H1 (cell line): ENCODE results near the gene UBL4B. TPM values are rescaled to one million over a fixed set of nuclear protein-coding genes. Genes with fewer than 3 reads are reported as not detected.
A peak's percentile ranks its signal among the peaks of the same experiment; 100 is the strongest.

Experiments
- CTCF ChIA-PET: fragments of 300-600 bp; sonication (Branson Sonifier 250); formaldehyde crosslinking; loops from one replicate; lab custom pipeline; 2021; ENCODE audit not compliant: partially characterized antibody; lab: Charles Lee
- POLR2A ChIA-PET: fragments of 300-600 bp; sonication (Branson Sonifier 250); formaldehyde crosslinking; loops from one replicate; lab custom pipeline; 2021; ENCODE audit warnings: inconsistent platforms; ENCODE audit not compliant: partially characterized antibody; lab: Charles Lee
- DNase-seq, 2 experiments: peaks; one replicate each; pipeline versions ENCODE4 v3.0.0 to v3.0.0-alpha.2; 2010 to 2022; ENCODE audit warnings: low spot score in 2 of 2, low read depth in 1 of 2, mixed read lengths in 1 of 2
- FAIRE-seq: peaks from 2 replicates; lab custom pipeline; 2011; peaks lifted over from hg19 to GRCh38; lab: Jason Lieb, UNC
- H2AFZ ChIP-seq: 2 replicates; pipeline ENCODE4 v1.8.1; 2012; ENCODE audit warnings: low read length, inconsistent platforms
- H2AK5ac ChIP-seq: 2 replicates; pipeline ENCODE4 v1.6.1; 2013; ENCODE audit warnings: low read depth, low read length
- H2BK120ac ChIP-seq: replicated peaks from 2 replicates; pipeline ENCODE3; 2013; ENCODE audit warnings: low read depth, low read length, inconsistent platforms
- H2BK12ac ChIP-seq: 2 replicates; pipeline ENCODE4 v1.6.1; 2013; ENCODE audit warnings: low read depth, low read length
- H2BK15ac ChIP-seq: 2 replicates; pipeline ENCODE4 v1.6.1; 2013; ENCODE audit warnings: low read length
- H2BK20ac ChIP-seq: 2 replicates; pipeline ENCODE4 v1.6.1; 2013; ENCODE audit warnings: low read length
- H2BK5ac ChIP-seq: 2 replicates; pipeline ENCODE4 v1.6.1; 2013; ENCODE audit warnings: low read depth, low read length
- H3K14ac ChIP-seq: 2 replicates; pipeline ENCODE4 v1.6.1; 2013; ENCODE audit warnings: inconsistent platforms; ENCODE audit not compliant: insufficient read length
- H3K18ac ChIP-seq: 2 replicates; pipeline ENCODE4 v1.6.1; 2013; ENCODE audit warnings: low read length; ENCODE audit errors: extremely low read depth
- H3K23ac ChIP-seq: 2 replicates; pipeline ENCODE4 v1.6.1; 2013; ENCODE audit warnings: inconsistent platforms; ENCODE audit not compliant: insufficient read length
- H3K23me2 ChIP-seq: 2 replicates; pipeline ENCODE4 v1.6.1; 2013; ENCODE audit warnings: low read depth, low read length
- H3K27ac ChIP-seq: 2 replicates; pipeline ENCODE4 v1.6.1; 2011; ENCODE audit warnings: low read depth, low read length, inconsistent platforms
- H3K27me3 ChIP-seq, 4 experiments: replicated peaks in 1 of 4; 1 replicate in 1 of 4; 2 replicates in 3 of 4; pipeline versions ENCODE4 v1.6.1 to v1.8.1; 2011 to 2013; ENCODE audit warnings: low read length in 3 of 4, mild to moderate bottlenecking in 3 of 4, inconsistent platforms in 2 of 4, mixed read lengths in 2 of 4, moderate library complexity in 1 of 4; ENCODE audit not compliant: control insufficient read depth in 3 of 4, insufficient read depth in 3 of 4; ENCODE audit errors: extremely low read depth in 1 of 4
- H3K36me3 ChIP-seq, 4 experiments: 2 replicates each; pipeline versions ENCODE4 v1.6.1 to v1.8.1; 2011 to 2013; ENCODE audit warnings: mild to moderate bottlenecking in 4 of 4, low read length in 3 of 4, moderate library complexity in 2 of 4, control low read depth in 1 of 4, inconsistent platforms in 1 of 4; ENCODE audit not compliant: insufficient read depth in 4 of 4, control insufficient read depth in 2 of 4
- H3K4ac ChIP-seq: replicated peaks from 2 replicates; pipeline ENCODE3; 2013; ENCODE audit warnings: low read length, low read depth, mixed read lengths, inconsistent platforms; ENCODE audit not compliant: insufficient read length
- H3K4me1 ChIP-seq, 4 experiments: replicated peaks in 1 of 4; 1 replicate in 1 of 4; 2 replicates in 3 of 4; pipeline versions ENCODE4 v1.6.1 to v1.8.1; 2011 to 2013; ENCODE audit warnings: low read length in 3 of 4, inconsistent platforms in 2 of 4, mixed read lengths in 1 of 4; ENCODE audit not compliant: insufficient read depth in 4 of 4, control insufficient read depth in 3 of 4
- H3K4me2 ChIP-seq, 2 experiments: 2 replicates each; pipeline versions ENCODE4 v1.6.1 to v1.8.1; 2011 to 2013; ENCODE audit warnings: low read depth in 2 of 2, low read length in 2 of 2, control low read depth in 1 of 2, inconsistent platforms in 1 of 2, mild to moderate bottlenecking in 1 of 2; ENCODE audit not compliant: insufficient read depth in 1 of 2
- H3K4me3 ChIP-seq, 4 experiments: fragments of 200-600, 300-600 bp in 1 of 4; sonication (generic), shearing (Covaris generic), sonication (Bioruptor Twin) in 1 of 4; 2 replicates each; pipeline versions ENCODE4 v1.5.1 to v1.8.1; 2011 to 2016; ENCODE audit warnings: low read length in 4 of 4, low read depth in 3 of 4, control low read depth in 2 of 4, inconsistent platforms in 2 of 4, mild to moderate bottlenecking in 2 of 4, mixed read lengths in 1 of 4, moderate library complexity in 1 of 4; ENCODE audit not compliant: insufficient read depth in 2 of 4; ENCODE audit errors: extremely low read depth in 1 of 4
- H3K56ac ChIP-seq: replicated peaks from 2 replicates; pipeline ENCODE3; 2013; ENCODE audit warnings: low read depth, mild to moderate bottlenecking, mixed read lengths, low read length, inconsistent platforms; ENCODE audit not compliant: insufficient read length
- H3K79me1 ChIP-seq: 2 replicates; pipeline ENCODE4 v1.6.1; 2013; ENCODE audit warnings: low read depth, low read length, control low read depth
- H3K79me2 ChIP-seq, 2 experiments: 2 replicates each; pipeline versions ENCODE4 v1.6.1 to v1.8.1; 2012 to 2013; ENCODE audit warnings: low read length in 2 of 2, mild to moderate bottlenecking in 2 of 2, inconsistent platforms in 1 of 2; ENCODE audit not compliant: insufficient read depth in 2 of 2, control insufficient read depth in 1 of 2
- H3K9ac ChIP-seq, 4 experiments: replicated peaks in 1 of 4; 1 replicate in 1 of 4; 2 replicates in 3 of 4; pipeline versions ENCODE4 v1.6.1 to v1.8.1; 2011 to 2013; ENCODE audit warnings: low read depth in 3 of 4, low read length in 3 of 4, control low read depth in 2 of 4, mild to moderate bottlenecking in 2 of 4, moderate library complexity in 2 of 4, inconsistent platforms in 1 of 4; ENCODE audit errors: extremely low read depth in 1 of 4
- H3K9me3 ChIP-seq, 2 experiments: 2 replicates each; pipeline versions ENCODE4 v1.6.1 to v1.8.1; 2012 to 2013; ENCODE audit warnings: mild to moderate bottlenecking in 2 of 2, moderate library complexity in 2 of 2, control low read depth in 1 of 2, inconsistent platforms in 1 of 2, low read depth in 1 of 2, low read length in 1 of 2, mixed read lengths in 1 of 2; ENCODE audit not compliant: insufficient read depth in 2 of 2
- H4K20me1 ChIP-seq, 2 experiments: replicated peaks in 1 of 2; 2 replicates each; pipeline versions ENCODE3 to v1.8.1; 2011 to 2013; ENCODE audit warnings: inconsistent platforms in 2 of 2, low read length in 2 of 2, mild to moderate bottlenecking in 1 of 2; ENCODE audit not compliant: insufficient read depth in 2 of 2, control insufficient read depth in 1 of 2
- H4K5ac ChIP-seq: 2 replicates; pipeline ENCODE4 v1.6.1; 2013; ENCODE audit warnings: low read length, low read depth, mixed read lengths, inconsistent platforms; ENCODE audit not compliant: insufficient read length
- H4K8ac ChIP-seq: 2 replicates; pipeline ENCODE4 v1.8.0; 2013; ENCODE audit warnings: mild to moderate bottlenecking, moderate library complexity, low read length, inconsistent platforms; ENCODE audit not compliant: insufficient read depth; ENCODE audit errors: extremely low read depth
- H4K91ac ChIP-seq: replicated peaks from 2 replicates; pipeline ENCODE3; 2013; ENCODE audit warnings: low read length, mixed read lengths, inconsistent platforms; ENCODE audit not compliant: insufficient read length
- CEBPB ChIP-seq: IDR thresholded peaks from 2 replicates; pipeline ENCODE4 v1.6.1; 2012; ENCODE audit warnings: low read depth, low read length
- CTBP2 ChIP-seq: IDR thresholded peaks from 2 replicates; pipeline ENCODE4 v1.7.0; 2011; ENCODE audit warnings: borderline replicate concordance, mild to moderate bottlenecking, moderate library complexity, mixed read lengths, low read length; ENCODE audit not compliant: insufficient read depth, insufficient read length
- EZH2 ChIP-seq: fragments of 200-600 bp; sonication (generic); IDR thresholded peaks from 2 replicates; pipeline ENCODE4 v1.7.1; 2012; ENCODE audit warnings: low read depth, mild to moderate bottlenecking, moderate library complexity, low read length, inconsistent platforms; ENCODE audit not compliant: severe bottlenecking
- GABPA ChIP-seq: IDR thresholded peaks from 2 replicates; pipeline ENCODE4 v1.6.1; 2011; ENCODE audit warnings: mild to moderate bottlenecking, low read length, moderate library complexity, borderline replicate concordance; ENCODE audit not compliant: insufficient read depth
- GTF2F1 ChIP-seq: IDR thresholded peaks from 2 replicates; pipeline ENCODE4 v1.6.1; 2012; ENCODE audit warnings: low read depth, low read length, improper control_type of control experiment, borderline replicate concordance
- KDM5A ChIP-seq: fragments of 200-600 bp; IDR thresholded peaks from 2 replicates; pipeline ENCODE4 v1.7.1; 2012; ENCODE audit warnings: mild to moderate bottlenecking, low read length, inconsistent platforms, mixed read lengths
- PHF8 ChIP-seq: fragments of 200-600 bp; sonication (generic); conservative IDR thresholded peaks from 2 replicates; pipeline ENCODE4 v1.7.1; 2012; ENCODE audit warnings: low read depth, mild to moderate bottlenecking, inconsistent platforms, low read length, moderate library complexity
- POLR2AphosphoS5 ChIP-seq: IDR thresholded peaks from 2 replicates; pipeline ENCODE4 v1.6.1; 2011; ENCODE audit warnings: low read depth, low read length
- POU5F1 ChIP-seq: IDR thresholded peaks from 2 replicates; pipeline ENCODE4 v1.6.1; 2011; ENCODE audit warnings: low read depth, mild to moderate bottlenecking, low read length, moderate library complexity
- SRF ChIP-seq: IDR thresholded peaks from 2 replicates; pipeline ENCODE4 v1.6.1; 2011; ENCODE audit warnings: mild to moderate bottlenecking, low read depth, low read length, moderate library complexity
- TAF7 ChIP-seq: optimal IDR thresholded peaks from 2 replicates; pipeline ENCODE3; 2011; ENCODE audit warnings: low read depth, mild to moderate bottlenecking, inconsistent platforms, low read length, moderate library complexity, borderline replicate concordance
- TEAD4 ChIP-seq: IDR thresholded peaks from 2 replicates; pipeline ENCODE4 v1.6.1; 2012; ENCODE audit warnings: low read depth, low read length, inconsistent platforms, mixed read lengths
- YY1 ChIP-seq: IDR thresholded peaks from 2 replicates; pipeline ENCODE4 v1.6.1; 2011; ENCODE audit warnings: low read depth, mild to moderate bottlenecking, low read length
- WGBS, 2 experiments: shearing (Covaris generic) in 1 of 2; methylation state at CpG; one replicate each; pipeline versions ENCODE4 v1.1.6 to v1.1.7; 2013 to 2015; ENCODE audit warnings: low lambda C conversion rate in 2 of 2, mixed read lengths in 2 of 2, inconsistent platforms in 1 of 2, low coverage in 1 of 2, missing lambda C conversion rate in 1 of 2; ENCODE audit not compliant: insufficient replicate concordance in 2 of 2, insufficient coverage in 1 of 2, insufficient read length in 1 of 2; ENCODE audit errors: extremely low coverage in 1 of 2, missing lambda C conversion rate in 1 of 2; 5-methylcytosine and 5-hydroxymethylcytosine counted together
- polyA plus RNA-seq, 7 experiments: library from polyadenylated mRNA; depleted of rRNA in 3 of 7; stranded (reverse) in 5 of 7; unstranded in 2 of 7; fragments of >200 nt in 5 of 7; fragments of 200-250 nt in 2 of 7; gene quantifications; 1 replicate in 5 of 7; 2 replicates in 1 of 7; 4 replicates in 1 of 7; pipeline versions ENCODE4 v1.2.1 to v1.2.3, GENCODE V29; 2011 to 2013; ENCODE audit warnings: missing spikeins in 2 of 7, mixed read lengths in 2 of 7
- total RNA-seq: library from RNA; stranded (reverse); fragmentation: NEBNext Ultra II Directional; extraction: Animal tissue kit (Norgen Biotek cat#: 25700); gene quantifications from 2 replicates; pipeline ENCODE4 v1.2.1, GENCODE V29; 2021
- TF ChIP-seq, protein P1 (sequence below): IDR thresholded peaks from 2 replicates; pipeline ENCODE4 v1.6.1; 2011; ENCODE audit warnings: low read length, improper control_type of control experiment

The UBL4B gene
- total and polyA plus RNA-seq, 2 of the 8 experiments (the other 6 are each of a cell fraction or from before 2014, with no cell fraction given), result 0.11 TPM; not detected in 1

- Histone ChIP-seq H2BK20ac (no peak overlapping the region), H4K20me1 (no peaks in the 10 kb centered on the region), H3K4me2 (no peak overlapping the region), H2BK5ac (no peak overlapping the region), H3K36me3 (no peaks in the 10 kb centered on the region), H3K14ac (no peak overlapping the region), H4K91ac (peak overlapping the region; percentile 50), H3K9me3 (no peaks in the 10 kb centered on the region), H3K4me1 (no peaks in the 10 kb centered on the region), H3K9ac (no peak overlapping the region; a peak in 1 of 7 replicates), H2AK5ac (no peak overlapping the region), H4K8ac (peak overlapping the region; percentile 40; the same call in 1 of the 2 replicates), H3K79me2 (no peaks in the 10 kb centered on the region), H3K23me2 (no peaks in the 10 kb centered on the region), H3K79me1 (no peaks in the 10 kb centered on the region), H3K56ac (no peak overlapping the region), H3K18ac (no peak overlapping the region), H4K5ac (no peak overlapping the region), H3K27ac (no peak overlapping the region), H2BK120ac (no peak overlapping the region), H3K23ac (no peak overlapping the region), H2BK15ac (no peak overlapping the region), H3K4me3 (no peak overlapping the region), H2BK12ac (no peak overlapping the region), H3K27me3 (no peaks in the 10 kb centered on the region; a peak in 1 of 7 replicates), H2AFZ (no peak overlapping the region), H3K4ac (no peak overlapping the region)
- CTCF ChIA-PET, result interaction anchor here (0.9 to 52.4 kb wide), 5 partner anchors 14 to 360 kb away, joined by 3 to 1450 read pairs (median 126); partner anchors contain the start of genes ALX3, STRIP1 and UBL4B
- FAIRE-seq (no peak), DNase-seq (no peak)
- POLR2A ChIA-PET, result no interaction called here
- 62% methylated on average over 2 of the region's 2 CpGs; no CpG with 5 or more reads in 1 of the 2 experiments for WGBS, 2 experiments
- TF ChIP-seq POU5F1 (no peak), EZH2 (no peak), POLR2AphosphoS5 (no peak), CTBP2 (no peak), CEBPB (no peak), SRF (no peak), PHF8 (no peak), GABPA (no peak), TAF7 (no peak), GTF2F1 (no peak), KDM5A (no peak), YY1 (no peak), TEAD4 (no peak)
- TF ChIP-seq, protein P1, sequence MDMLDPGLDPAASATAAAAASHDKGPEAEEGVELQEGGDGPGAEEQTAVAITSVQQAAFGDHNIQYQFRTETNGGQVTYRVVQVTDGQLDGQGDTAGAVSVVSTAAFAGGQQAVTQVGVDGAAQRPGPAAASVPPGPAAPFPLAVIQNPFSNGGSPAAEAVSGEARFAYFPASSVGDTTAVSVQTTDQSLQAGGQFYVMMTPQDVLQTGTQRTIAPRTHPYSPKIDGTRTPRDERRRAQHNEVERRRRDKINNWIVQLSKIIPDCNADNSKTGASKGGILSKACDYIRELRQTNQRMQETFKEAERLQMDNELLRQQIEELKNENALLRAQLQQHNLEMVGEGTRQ, result no peak
Measured at GRCh38 chr1:110100335-110100734, 11.9 kb upstream of the UBL4B start.
